ENCODE measurements around the gene ABCC8. TPM values are rescaled to one million over a fixed set of nuclear protein-coding genes. Genes with fewer than 3 reads are reported as not detected.

The ABCC8 gene
- total and polyA plus RNA-seq, 2 of the 8 experiments (the other 6 are each of a cell fraction or from before 2014, with no cell fraction given) = 3.7 to 4.9 TPM

DNA sequence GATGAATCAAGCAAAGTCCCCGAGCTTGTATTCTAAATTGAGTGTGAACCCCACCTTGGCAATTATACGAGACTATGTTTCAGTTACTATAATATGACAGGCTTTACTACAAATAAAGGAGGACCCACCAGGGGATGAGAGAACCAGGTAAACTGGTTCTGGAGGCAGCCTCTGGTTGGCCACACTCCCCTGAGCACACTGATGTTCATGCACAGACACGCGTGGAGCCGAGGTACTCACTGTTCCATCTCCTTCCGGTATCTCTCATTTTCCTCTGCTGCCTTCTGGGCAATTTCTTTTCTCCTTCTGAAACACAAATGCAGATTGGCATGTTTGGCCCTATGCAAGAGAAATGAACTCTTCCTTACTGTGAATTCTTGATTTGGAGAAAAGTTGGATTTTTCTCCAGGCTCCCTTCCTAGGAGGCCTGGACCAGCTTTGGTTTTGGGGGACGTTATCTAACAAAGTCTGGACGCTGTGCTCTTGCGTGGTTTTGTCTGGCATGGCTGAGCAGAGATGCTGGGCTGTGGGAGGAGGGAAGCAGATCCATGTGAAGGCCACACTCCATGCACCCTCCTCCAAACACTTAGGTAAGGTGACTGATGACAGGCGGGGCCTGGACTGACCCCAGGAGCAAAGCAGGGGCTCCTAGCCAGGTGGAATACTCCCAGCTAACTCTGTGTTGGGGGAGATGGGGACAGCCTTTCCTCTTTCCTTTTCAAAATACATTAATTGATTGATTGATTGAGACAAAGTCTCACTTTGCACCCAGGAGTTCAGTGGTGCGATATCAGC lies 44.7 kb upstream of the ABCC8 start:
- H4K5ac ChIP-seq (ENCODE audit: insufficient read length, low read depth, low read length) = no peak overlapping the region
- no peak overlapping the region for H4K8ac ChIP-seq (ENCODE audit: extremely low read depth, insufficient read depth, low read length)
- ChIA-PET POLR2A (ENCODE audit: partially characterized antibody) (interaction anchor here (1.8 kb wide), 1 partner anchor 9 kb away, joined by 5 read pairs; no protein-coding TSS in a partner anchor), CTCF (ENCODE audit: partially characterized antibody) (interaction anchor here (0.6 to 44.8 kb wide), 9 partner anchors 1 to 230 kb away, joined by 3 to 1414 read pairs (median 5); partner anchors contain the start of genes KCNJ11, MYOD1 and OTOG)
- H3K23ac ChIP-seq (ENCODE audit: insufficient read length) = no peak overlapping the region
- no peaks in the 10 kb centered on the region for H3K9me3 ChIP-seq (ENCODE audit: insufficient read depth in 2 of 2, low read depth in 1 of 2, low read length in 1 of 2)
- H3K4me1 ChIP-seq (replicated peaks in 1 of 4; ENCODE audit: control insufficient read depth in 3 of 4, insufficient read depth in 4 of 4, low read length in 3 of 4) = peaks cover 0 to 6% (median 3%) of the 10 kb centered on the region in 4 experiments; a peak in 6 of 7 replicates
- no peak for DNase-seq (ENCODE audit: low read depth in 1 of 2, low spot score in 2 of 2)
- no peak overlapping the region for H2AFZ ChIP-seq (ENCODE audit: low read length)
- no peak overlapping the region for H2BK12ac ChIP-seq (ENCODE audit: low read depth, low read length)
- H3K4me2 ChIP-seq (ENCODE audit: insufficient read depth in 1 of 2, low read depth in 2 of 2, low read length in 2 of 2) = no peak overlapping the region
- no peaks in the 10 kb centered on the region for H3K23me2 ChIP-seq (ENCODE audit: low read depth, low read length)
- WGBS, 2 experiments (ENCODE audit: extremely low coverage in 1 of 2, insufficient coverage in 1 of 2, insufficient read length in 1 of 2, insufficient replicate concordance in 2 of 2, low coverage in 1 of 2, low lambda C conversion rate in 2 of 2, missing lambda C conversion rate in 1 of 2) = 77% methylated on average over 11 of the region's 11 CpGs; no CpG with 5 or more reads in 1 of the 2 experiments
- no peak overlapping the region for H3K9ac ChIP-seq (replicated peaks in 1 of 4; ENCODE audit: extremely low read depth in 1 of 4, low read depth in 3 of 4, low read length in 3 of 4)
- H2BK15ac ChIP-seq (ENCODE audit: low read length) = no peak overlapping the region
- H2BK120ac ChIP-seq (replicated peaks; ENCODE audit: low read depth, low read length) = no peak overlapping the region
- H3K18ac ChIP-seq (ENCODE audit: extremely low read depth, low read length) = no peak overlapping the region
- no peak overlapping the region for H3K56ac ChIP-seq (replicated peaks; ENCODE audit: insufficient read length, low read depth, low read length)
- H3K4me3 ChIP-seq (ENCODE audit: extremely low read depth in 1 of 4, insufficient read depth in 2 of 4, low read depth in 3 of 4, low read length in 4 of 4) = no peak overlapping the region
- TF ChIP-seq HDAC2 (IDR thresholded peaks at IDR 0.05; ENCODE audit: borderline replicate concordance in 1 of 2, low read depth in 2 of 2, low read length in 2 of 2) (no peak), POLR2A (IDR thresholded peaks at IDR 0.05; ENCODE audit: control extremely low read depth in 1 of 2, low read depth in 2 of 2, low read length in 2 of 2) (no peak), RNF2 (IDR thresholded peaks at IDR 0.05; ENCODE audit: borderline replicate concordance, low read depth, low read length, missing control alignments, poor library complexity, severe bottlenecking) (no peak), CREB1 (IDR thresholded peaks at IDR 0.05) (no peak)
- TF ChIP-seq, protein P1, sequence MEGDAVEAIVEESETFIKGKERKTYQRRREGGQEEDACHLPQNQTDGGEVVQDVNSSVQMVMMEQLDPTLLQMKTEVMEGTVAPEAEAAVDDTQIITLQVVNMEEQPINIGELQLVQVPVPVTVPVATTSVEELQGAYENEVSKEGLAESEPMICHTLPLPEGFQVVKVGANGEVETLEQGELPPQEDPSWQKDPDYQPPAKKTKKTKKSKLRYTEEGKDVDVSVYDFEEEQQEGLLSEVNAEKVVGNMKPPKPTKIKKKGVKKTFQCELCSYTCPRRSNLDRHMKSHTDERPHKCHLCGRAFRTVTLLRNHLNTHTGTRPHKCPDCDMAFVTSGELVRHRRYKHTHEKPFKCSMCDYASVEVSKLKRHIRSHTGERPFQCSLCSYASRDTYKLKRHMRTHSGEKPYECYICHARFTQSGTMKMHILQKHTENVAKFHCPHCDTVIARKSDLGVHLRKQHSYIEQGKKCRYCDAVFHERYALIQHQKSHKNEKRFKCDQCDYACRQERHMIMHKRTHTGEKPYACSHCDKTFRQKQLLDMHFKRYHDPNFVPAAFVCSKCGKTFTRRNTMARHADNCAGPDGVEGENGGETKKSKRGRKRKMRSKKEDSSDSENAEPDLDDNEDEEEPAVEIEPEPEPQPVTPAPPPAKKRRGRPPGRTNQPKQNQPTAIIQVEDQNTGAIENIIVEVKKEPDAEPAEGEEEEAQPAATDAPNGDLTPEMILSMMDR (IDR thresholded peaks at IDR 0.05; ENCODE audit: control extremely low read depth in 1 of 3, insufficient read depth in 1 of 3, low read depth in 1 of 3, low read length in 3 of 3) = no peak
- no peak overlapping the region for H3K14ac ChIP-seq (ENCODE audit: insufficient read length)
- no peak overlapping the region for H3K4ac ChIP-seq (replicated peaks; ENCODE audit: insufficient read length, low read depth, low read length)
- no peaks in the 10 kb centered on the region for H4K20me1 ChIP-seq (replicated peaks in 1 of 2; ENCODE audit: control insufficient read depth in 1 of 2, insufficient read depth in 2 of 2, low read length in 2 of 2)
- no peak overlapping the region for H2BK20ac ChIP-seq (ENCODE audit: low read length)
- no peak overlapping the region for H3K27ac ChIP-seq (ENCODE audit: low read depth, low read length)
- no peak overlapping the region for H4K91ac ChIP-seq (replicated peaks; ENCODE audit: insufficient read length, low read length)
- H2BK5ac ChIP-seq (ENCODE audit: low read depth, low read length) = no peak overlapping the region
- H3K79me1 ChIP-seq (ENCODE audit: low read depth, low read length) = no peaks in the 10 kb centered on the region
- FAIRE-seq = no peak
- H3K36me3 ChIP-seq (ENCODE audit: control insufficient read depth in 2 of 4, insufficient read depth in 4 of 4, low read length in 3 of 4) = no peaks in the 10 kb centered on the region
- H2AK5ac ChIP-seq (ENCODE audit: low read depth, low read length) = no peak overlapping the region
- H3K27me3 ChIP-seq (replicated peaks in 1 of 4; ENCODE audit: control insufficient read depth in 3 of 4, extremely low read depth in 1 of 4, insufficient read depth in 3 of 4, low read length in 3 of 4) = no peaks in the 10 kb centered on the region
- no peaks in the 10 kb centered on the region for H3K79me2 ChIP-seq (ENCODE audit: control insufficient read depth in 1 of 2, insufficient read depth in 2 of 2, low read length in 2 of 2)
